ENCODE data around the gene PCSK5.
A peak's percentile ranks its signal among the peaks of the same experiment; 100 is the strongest.
"Not testable (repeated sequence)": the region's sequence is repeated elsewhere in the genome, so short reads cannot be mapped to it uniquely, and the experiment has no call there.

PCSK5 gene

GRCh38 chr9:76302543-76302942 lies 412.1 kb downstream of the PCSK5 start:
- 80% methylated on average over 2 of the region's 3 CpGs for WGBS
- H3K4me1 ChIP-seq (ENCODE audit: control insufficient read depth, insufficient read depth, low read depth, low read length) = peaks cover 2% of the 10 kb centered on the region
- no peaks in the 10 kb centered on the region for H3K9me3 ChIP-seq (ENCODE audit: control insufficient read depth, low read length)
- peaks cover 3 to 10% of the 10 kb centered on the region in 2 experiments for H3K27me3 ChIP-seq (ENCODE audit: control insufficient read depth in 1 of 2, insufficient read depth in 1 of 2, low read length in 2 of 2)
- no peak overlapping the region for H2BK5ac ChIP-seq (ENCODE audit: low read depth, low read length, poor library complexity, severe bottlenecking)
- H3K4me2 ChIP-seq (ENCODE audit: low read length, poor library complexity, severe bottlenecking) = no peak overlapping the region
- H4K91ac ChIP-seq (ENCODE audit: low read length) = no peak overlapping the region
- H3K14ac ChIP-seq (ENCODE audit: low read length in 2 of 2) = no peak overlapping the region
- H3K79me1 ChIP-seq (replicated peaks; ENCODE audit: low read length, poor library complexity, severe bottlenecking) = no peaks in the 10 kb centered on the region
- no peak overlapping the region for H3K4me3 ChIP-seq (ENCODE audit: insufficient read depth in 1 of 2, low read depth in 1 of 2, low read length in 2 of 2)
- no peak overlapping the region for H3K23ac ChIP-seq (ENCODE audit: low read length in 2 of 2)
- H3K36me3 ChIP-seq (ENCODE audit: control insufficient read depth in 1 of 2, insufficient read depth in 2 of 2, low read depth in 1 of 2, low read length in 2 of 2) = no peaks in the 10 kb centered on the region
- no peak for DNase-seq
- no peak overlapping the region for H3K9ac ChIP-seq (ENCODE audit: low read length)
- H2BK12ac ChIP-seq (ENCODE audit: low read length in 2 of 2) = no peak overlapping the region
- no peak overlapping the region for H2BK120ac ChIP-seq (ENCODE audit: low read depth, low read length)
- no peak overlapping the region for H4K8ac ChIP-seq (ENCODE audit: low read length)
- H2BK15ac ChIP-seq (ENCODE audit: low read depth, poor library complexity, severe bottlenecking) = no peak overlapping the region
- no peak overlapping the region for H3K18ac ChIP-seq (ENCODE audit: low read depth in 1 of 2, low read length in 2 of 2)
- no peak overlapping the region for H3K27ac ChIP-seq (ENCODE audit: low read length, poor library complexity, severe bottlenecking)
- H2AK5ac ChIP-seq (ENCODE audit: low read length, severe bottlenecking) = no peak overlapping the region
- no peak overlapping the region for H2AFZ ChIP-seq (ENCODE audit: low read depth, low read length)
- no peak overlapping the region for H3K4ac ChIP-seq (ENCODE audit: low read depth in 1 of 2, low read length in 2 of 2)

GRCh38 chr9:76302947-76303550 lies 412.6 kb downstream of the PCSK5 start:
- DNase-seq = peak; percentile 58
- no peak overlapping the region for H3K4me2 ChIP-seq (ENCODE audit: low read length, poor library complexity, severe bottlenecking)
- peaks cover 3 to 10% of the 10 kb centered on the region in 2 experiments for H3K27me3 ChIP-seq (ENCODE audit: control insufficient read depth in 1 of 2, insufficient read depth in 1 of 2, low read length in 2 of 2)
- H3K18ac ChIP-seq (ENCODE audit: low read depth in 1 of 2, low read length in 2 of 2) = no peak overlapping the region
- H4K8ac ChIP-seq (ENCODE audit: low read length) = no peak overlapping the region
- no peak overlapping the region for H2BK12ac ChIP-seq (ENCODE audit: low read length in 2 of 2)
- H3K4ac ChIP-seq (ENCODE audit: low read depth in 1 of 2, low read length in 2 of 2) = no peak overlapping the region
- H3K4me1 ChIP-seq (ENCODE audit: control insufficient read depth, insufficient read depth, low read depth, low read length) = no peaks in the 10 kb centered on the region
- no peak overlapping the region for H4K91ac ChIP-seq (ENCODE audit: low read length)
- no peak overlapping the region for H3K14ac ChIP-seq (ENCODE audit: low read length in 2 of 2)
- H3K4me3 ChIP-seq (ENCODE audit: insufficient read depth in 1 of 2, low read depth in 1 of 2, low read length in 2 of 2) = no peak overlapping the region
- no peak overlapping the region for H2BK15ac ChIP-seq (ENCODE audit: low read depth, poor library complexity, severe bottlenecking)
- no peak overlapping the region for H3K23ac ChIP-seq (ENCODE audit: low read length in 2 of 2)
- 17% methylated on average over 1 of the region's 3 CpGs for WGBS
- no peaks in the 10 kb centered on the region for H3K36me3 ChIP-seq (ENCODE audit: control insufficient read depth in 1 of 2, insufficient read depth in 2 of 2, low read depth in 1 of 2, low read length in 2 of 2)
- no peak overlapping the region for H2AFZ ChIP-seq (ENCODE audit: low read depth, low read length)
- H3K9ac ChIP-seq (ENCODE audit: low read length) = no peak overlapping the region
- no peaks in the 10 kb centered on the region for H3K9me3 ChIP-seq (ENCODE audit: control insufficient read depth, low read length)
- no peak overlapping the region for H2BK120ac ChIP-seq (ENCODE audit: low read depth, low read length)
- no peak overlapping the region for H2AK5ac ChIP-seq (ENCODE audit: low read length, severe bottlenecking)
- H3K79me1 ChIP-seq (replicated peaks; ENCODE audit: low read length, poor library complexity, severe bottlenecking) = no peaks in the 10 kb centered on the region
- no peak overlapping the region for H2BK5ac ChIP-seq (ENCODE audit: low read depth, low read length, poor library complexity, severe bottlenecking)
- no peak overlapping the region for H3K27ac ChIP-seq (ENCODE audit: low read length, poor library complexity, severe bottlenecking)

GRCh38 chr9:76307047-76307446 lies 416.6 kb downstream of the PCSK5 start:
- H3K79me1 ChIP-seq (replicated peaks; ENCODE audit: low read length, poor library complexity, severe bottlenecking) = not testable (repeated sequence)

GRCh38 chr9:76310577-76310976 lies 420.1 kb downstream of the PCSK5 start:
- Histone ChIP-seq H3K79me1 (replicated peaks; ENCODE audit: low read length, poor library complexity, severe bottlenecking) (no peaks in the 10 kb centered on the region), H3K14ac (ENCODE audit: low read length in 2 of 2) (no peak overlapping the region), H3K27me3 (ENCODE audit: control insufficient read depth in 1 of 2, insufficient read depth in 1 of 2, low read length in 2 of 2) (peaks cover 3 to 4% of the 10 kb centered on the region in 2 experiments), H2BK5ac (ENCODE audit: low read depth, low read length, poor library complexity, severe bottlenecking) (no peak overlapping the region), H3K4me3 (ENCODE audit: insufficient read depth in 1 of 2, low read depth in 1 of 2, low read length in 2 of 2) (no peak overlapping the region), H3K23ac (ENCODE audit: low read length in 2 of 2) (no peak overlapping the region), H2BK15ac (ENCODE audit: low read depth, poor library complexity, severe bottlenecking) (no peak overlapping the region), H2BK120ac (ENCODE audit: low read depth, low read length) (no peak overlapping the region), H3K4ac (ENCODE audit: low read depth in 1 of 2, low read length in 2 of 2) (no peak overlapping the region), H3K4me2 (ENCODE audit: low read length, poor library complexity, severe bottlenecking) (no peak overlapping the region), H2AK5ac (ENCODE audit: low read length, severe bottlenecking) (no peak overlapping the region), H3K36me3 (ENCODE audit: control insufficient read depth in 1 of 2, insufficient read depth in 2 of 2, low read depth in 1 of 2, low read length in 2 of 2) (no peaks in the 10 kb centered on the region), H2AFZ (ENCODE audit: low read depth, low read length) (no peak overlapping the region), H4K91ac (ENCODE audit: low read length) (no peak overlapping the region), H3K18ac (ENCODE audit: low read depth in 1 of 2, low read length in 2 of 2) (no peak overlapping the region), H3K27ac (ENCODE audit: low read length, poor library complexity, severe bottlenecking) (no peak overlapping the region), H3K9me3 (ENCODE audit: control insufficient read depth, low read length) (no peaks in the 10 kb centered on the region), H2BK12ac (ENCODE audit: low read length in 2 of 2) (no peak overlapping the region), H3K9ac (ENCODE audit: low read length) (no peak overlapping the region), H3K4me1 (ENCODE audit: control insufficient read depth, insufficient read depth, low read depth, low read length) (no peaks in the 10 kb centered on the region), H4K8ac (ENCODE audit: low read length) (no peak overlapping the region)
- WGBS = 96% methylated on average over 7 of the region's 7 CpGs
- DNase-seq = no peak

More at GRCh38 chr9:76307047-76307446, 416.6 kb downstream of the PCSK5 start:
- not testable (repeated sequence) for H4K8ac ChIP-seq (ENCODE audit: low read length); H3K4me2 ChIP-seq (ENCODE audit: low read length, poor library complexity, severe bottlenecking); H4K91ac ChIP-seq (ENCODE audit: low read length); H3K9me3 ChIP-seq (ENCODE audit: control insufficient read depth, low read length); H3K27me3 ChIP-seq (ENCODE audit: control insufficient read depth in 1 of 2, insufficient read depth in 1 of 2, low read length in 2 of 2); H3K4me1 ChIP-seq (ENCODE audit: control insufficient read depth, insufficient read depth, low read depth, low read length); H3K27ac ChIP-seq (ENCODE audit: low read length, poor library complexity, severe bottlenecking); H3K18ac ChIP-seq (ENCODE audit: low read depth in 1 of 2, low read length in 2 of 2); H3K23ac ChIP-seq (ENCODE audit: low read length in 2 of 2); H3K9ac ChIP-seq (ENCODE audit: low read length); H2AK5ac ChIP-seq (ENCODE audit: low read length, severe bottlenecking); H2BK12ac ChIP-seq (ENCODE audit: low read length in 2 of 2); H3K36me3 ChIP-seq (ENCODE audit: control insufficient read depth in 1 of 2, insufficient read depth in 2 of 2, low read depth in 1 of 2, low read length in 2 of 2); H3K4ac ChIP-seq (ENCODE audit: low read depth in 1 of 2, low read length in 2 of 2); DNase-seq; H3K4me3 ChIP-seq (ENCODE audit: insufficient read depth in 1 of 2, low read depth in 1 of 2, low read length in 2 of 2); H2BK15ac ChIP-seq (ENCODE audit: low read depth, poor library complexity, severe bottlenecking); H2BK5ac ChIP-seq (ENCODE audit: low read depth, low read length, poor library complexity, severe bottlenecking); H3K14ac ChIP-seq (ENCODE audit: low read length in 2 of 2); H2BK120ac ChIP-seq (ENCODE audit: low read depth, low read length); H2AFZ ChIP-seq (ENCODE audit: low read depth, low read length)
- 22% methylated on average over 6 of the region's 7 CpGs for WGBS
